CD14-positive monocyte (primary cell): ENCODE results near the gene CACNA1D. TPM values are rescaled to one million over a fixed set of nuclear protein-coding genes. Genes with fewer than 3 reads are reported as not detected.

ENCODE experiments used
- DNase-seq, 3 donors: peaks; one replicate each; pipeline ENCODE4 v3.0.0-alpha.2; 2011 to 2022
- H2AFZ ChIP-seq: 2 replicates; pipeline ENCODE4 v1.6.0; 2012; ENCODE audit warnings: mild to moderate bottlenecking, low read depth, low read length, inconsistent platforms; ENCODE audit not compliant: insufficient read depth, poor library complexity, severe bottlenecking
- H3K27ac ChIP-seq, 2 donors: 1 replicate in 1 of 2; 2 replicates in 1 of 2; pipeline ENCODE4 v1.5.1; 2012 to 2013; ENCODE audit warnings: low read length in 2 of 2, control low read depth in 1 of 2, inconsistent platforms in 1 of 2, low read depth in 1 of 2, mild to moderate bottlenecking in 1 of 2
- H3K27me3 ChIP-seq, 2 donors: one replicate each; pipeline versions ENCODE4 v1.6.0 to v1.6.1; 2011 to 2013; ENCODE audit warnings: low read length in 2 of 2; ENCODE audit not compliant: control insufficient read depth in 2 of 2, insufficient read depth in 2 of 2
- H3K36me3 ChIP-seq, 2 donors: replicated peaks in 1 of 2; 1 replicate in 1 of 2; 2 replicates in 1 of 2; pipeline versions ENCODE4 v1.5.1 to v1.6.1; 2012 to 2013; ENCODE audit warnings: low read length in 2 of 2, control low read depth in 1 of 2, inconsistent platforms in 1 of 2, mild to moderate bottlenecking in 1 of 2; ENCODE audit not compliant: insufficient read depth in 2 of 2, control insufficient read depth in 1 of 2
- H3K4me1 ChIP-seq, 2 donors: 1 replicate in 1 of 2; 2 replicates in 1 of 2; pipeline versions ENCODE4 v1.5.1 to v1.6.1; 2012 to 2013; ENCODE audit warnings: low read length in 2 of 2, control low read depth in 1 of 2, inconsistent platforms in 1 of 2, mild to moderate bottlenecking in 1 of 2, moderate library complexity in 1 of 2; ENCODE audit not compliant: insufficient read depth in 2 of 2, control insufficient read depth in 1 of 2
- H3K4me2 ChIP-seq: replicated peaks from 2 replicates; pipeline ENCODE3; 2012; ENCODE audit warnings: low read length, moderate library complexity, mild to moderate bottlenecking; ENCODE audit not compliant: poor library complexity, severe bottlenecking; ENCODE audit errors: extremely low read depth
- H3K4me3 ChIP-seq, 3 experiments: fragments of 200-600 bp in 1 of 3; sonication (generic) in 1 of 3; replicated peaks in 1 of 3; 1 replicate in 2 of 3; 2 replicates in 1 of 3; pipeline ENCODE4 v1.5.1; 2011 to 2013; ENCODE audit warnings: low read length in 3 of 3, mild to moderate bottlenecking in 3 of 3, control low read depth in 2 of 3, low read depth in 2 of 3, inconsistent platforms in 1 of 3, moderate library complexity in 1 of 3
- H3K79me2 ChIP-seq: 2 replicates; pipeline ENCODE4 v1.6.0; 2012; ENCODE audit warnings: mild to moderate bottlenecking, control low read depth, inconsistent platforms, low read length, moderate library complexity; ENCODE audit not compliant: insufficient read depth
- H3K9ac ChIP-seq: 2 replicates; pipeline ENCODE4 v1.6.0; 2017; ENCODE audit warnings: low read length, mild to moderate bottlenecking; ENCODE audit not compliant: insufficient read depth, poor library complexity, severe bottlenecking
- H3K9me3 ChIP-seq, 2 donors: replicated peaks in 1 of 2; 1 replicate in 1 of 2; 2 replicates in 1 of 2; pipeline versions ENCODE4 v1.5.1 to v1.6.1; 2012 to 2013; ENCODE audit warnings: low read length in 2 of 2, control low read depth in 1 of 2; ENCODE audit not compliant: control insufficient read depth in 1 of 2, insufficient read depth in 1 of 2
- H4K20me1 ChIP-seq: 2 replicates; pipeline ENCODE4 v1.6.0; 2012; ENCODE audit warnings: mild to moderate bottlenecking, low read length, control low read depth, moderate library complexity; ENCODE audit not compliant: insufficient read depth
- H3K27ac Mint-ChIP-seq, 7 donors: one replicate each; pipeline ENCODE4 v1.8.0; 2020; ENCODE audit warnings: mild to moderate bottlenecking in 7 of 7, mixed read lengths in 7 of 7, moderate library complexity in 6 of 7, inconsistent platforms in 2 of 7
- H3K27me3 Mint-ChIP-seq, 3 donors: one replicate each; pipeline ENCODE4 v1.8.0; 2021 to 2022; ENCODE audit warnings: low read depth in 3 of 3, mild to moderate bottlenecking in 3 of 3, mixed read lengths in 3 of 3, moderate library complexity in 3 of 3, inconsistent platforms in 1 of 3
- H3K36me3 Mint-ChIP-seq, 2 donors: one replicate each; pipeline ENCODE4 v1.8.0; 2020; ENCODE audit warnings: mixed read lengths in 2 of 2, inconsistent platforms in 1 of 2, mild to moderate bottlenecking in 1 of 2
- H3K4me1 Mint-ChIP-seq: one replicate; pipeline ENCODE4 v1.8.0; 2020; ENCODE audit warnings: mild to moderate bottlenecking, mixed read lengths
- H3K4me3 Mint-ChIP-seq, 2 donors: one replicate each; pipeline ENCODE4 v1.8.0; 2020; ENCODE audit warnings: mild to moderate bottlenecking in 2 of 2, mixed read lengths in 2 of 2, moderate library complexity in 1 of 2
- H3K9me3 Mint-ChIP-seq, 7 donors: one replicate each; pipeline ENCODE4 v1.8.0; 2020 to 2022; ENCODE audit warnings: mixed read lengths in 7 of 7, mild to moderate bottlenecking in 6 of 7, moderate library complexity in 6 of 7, inconsistent platforms in 2 of 7
- WGBS: methylation state at CpG from one replicate; pipeline ENCODE4 v1.1.5; 2013; ENCODE audit warnings: missing lambda C conversion rate; ENCODE audit not compliant: insufficient coverage; 5-methylcytosine and 5-hydroxymethylcytosine counted together
- intact Hi-C, 2 donors: fragments of 100-400 bp; cut with micrococcal nuclease; formaldehyde crosslinking; loops; one replicate each; pipeline versions ENCODE4 v1.15.0 to v1.15.1; 2023
- polyA plus RNA-seq, 3 donors: library from polyadenylated mRNA; depleted of rRNA in 1 of 3; unstranded in 2 of 3; stranded (reverse) in 1 of 3; fragments of 300-500 nt in 2 of 3; fragments of >200 nt in 1 of 3; fragmentation: Illumina TruSeq in 2 of 3; gene quantifications; 1 replicate in 2 of 3; 2 replicates in 1 of 3; pipeline ENCODE4 v1.2.3, GENCODE V29; 2012 to 2021
- TF ChIP-seq, protein P1 (sequence below): fragments of 200-600 bp; IDR thresholded peaks from one replicate; pipeline ENCODE4 v1.8.0; 2022; ENCODE audit warnings: antibody characterized with exemption, mild to moderate bottlenecking

The CACNA1D gene
- polyA plus RNA-seq, 3 donors, result 0.29 to 1.2 (median 0.98) TPM

DNA sequence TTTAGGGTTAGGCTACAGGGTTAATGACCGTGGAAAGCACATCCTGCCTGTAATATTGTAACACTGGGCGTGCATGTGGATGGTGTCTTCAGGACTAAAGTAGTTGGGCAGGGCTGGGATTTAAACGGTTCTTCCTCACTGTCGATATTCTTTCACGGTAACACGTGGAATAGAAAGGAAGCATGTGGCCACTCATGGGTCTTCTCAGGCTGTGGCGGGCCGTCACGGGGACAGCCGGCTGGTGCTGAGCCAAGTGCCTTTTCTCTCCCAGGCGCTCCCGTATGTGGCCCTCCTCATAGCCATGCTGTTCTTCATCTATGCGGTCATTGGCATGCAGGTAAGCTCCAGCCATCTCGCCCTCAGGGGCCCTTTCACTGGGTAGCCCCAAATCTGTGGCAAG lies 278.2 kb downstream of the CACNA1D start:
- Histone ChIP-seq H3K27ac (no peak overlapping the region), H4K20me1 (no peaks in the 10 kb centered on the region), H2AFZ (no peak overlapping the region), H3K9me3 (no peaks in the 10 kb centered on the region), H3K4me3 (no peak overlapping the region), H3K79me2 (no peaks in the 10 kb centered on the region), H3K4me2 (no peak overlapping the region), H3K27me3 (no peaks in the 10 kb centered on the region), H3K9ac (no peak overlapping the region), H3K4me1 (no peaks in the 10 kb centered on the region), H3K36me3 (no peaks in the 10 kb centered on the region)
- Mint-ChIP-seq H3K4me1 (peaks cover 2% of the 10 kb centered on the region), H3K27ac (no peak overlapping the region), H3K4me3 (no peak overlapping the region), H3K27me3 (peaks cover 5 to 16% (median 11%) of the 10 kb centered on the region in 3 donors), H3K9me3 (no peaks in the 10 kb centered on the region), H3K36me3 (no peaks in the 10 kb centered on the region)
- DNase-seq, result no peak
- intact Hi-C loops, result loop anchor here in 1 of 2 donors (5.0 kb wide), 1 partner anchor 50 kb away; no protein-coding TSS in a partner anchor
- 97% methylated on average over 14 of the region's 14 CpGs for WGBS
- TF ChIP-seq, protein P1, sequence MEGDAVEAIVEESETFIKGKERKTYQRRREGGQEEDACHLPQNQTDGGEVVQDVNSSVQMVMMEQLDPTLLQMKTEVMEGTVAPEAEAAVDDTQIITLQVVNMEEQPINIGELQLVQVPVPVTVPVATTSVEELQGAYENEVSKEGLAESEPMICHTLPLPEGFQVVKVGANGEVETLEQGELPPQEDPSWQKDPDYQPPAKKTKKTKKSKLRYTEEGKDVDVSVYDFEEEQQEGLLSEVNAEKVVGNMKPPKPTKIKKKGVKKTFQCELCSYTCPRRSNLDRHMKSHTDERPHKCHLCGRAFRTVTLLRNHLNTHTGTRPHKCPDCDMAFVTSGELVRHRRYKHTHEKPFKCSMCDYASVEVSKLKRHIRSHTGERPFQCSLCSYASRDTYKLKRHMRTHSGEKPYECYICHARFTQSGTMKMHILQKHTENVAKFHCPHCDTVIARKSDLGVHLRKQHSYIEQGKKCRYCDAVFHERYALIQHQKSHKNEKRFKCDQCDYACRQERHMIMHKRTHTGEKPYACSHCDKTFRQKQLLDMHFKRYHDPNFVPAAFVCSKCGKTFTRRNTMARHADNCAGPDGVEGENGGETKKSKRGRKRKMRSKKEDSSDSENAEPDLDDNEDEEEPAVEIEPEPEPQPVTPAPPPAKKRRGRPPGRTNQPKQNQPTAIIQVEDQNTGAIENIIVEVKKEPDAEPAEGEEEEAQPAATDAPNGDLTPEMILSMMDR, result no peak

DNA sequence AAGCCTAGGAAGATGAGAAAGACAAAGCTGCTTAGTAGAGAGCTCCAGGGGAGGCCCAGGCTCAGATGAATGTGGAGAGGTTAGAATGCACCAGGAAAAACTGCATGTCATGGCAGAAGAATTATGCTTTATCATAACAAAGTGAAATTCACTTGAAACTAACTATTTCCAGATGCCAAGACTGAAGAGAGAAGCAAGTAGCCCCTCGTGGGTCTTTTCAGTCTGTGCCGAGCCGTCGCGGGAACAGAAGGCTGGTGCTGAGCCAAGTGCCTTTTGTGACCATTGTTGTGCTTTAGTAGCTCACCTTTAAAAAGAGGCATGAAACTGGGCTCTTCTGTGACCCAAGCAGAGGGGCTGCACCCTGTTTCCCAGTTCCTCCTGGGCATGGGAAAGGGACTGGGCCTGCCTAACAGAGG lies 278.6 kb downstream of the CACNA1D start:
- Histone ChIP-seq H3K9ac (no peak overlapping the region), H3K27ac (no peak overlapping the region), H4K20me1 (no peaks in the 10 kb centered on the region), H3K36me3 (no peaks in the 10 kb centered on the region), H2AFZ (no peak overlapping the region), H3K4me2 (no peak overlapping the region), H3K27me3 (no peaks in the 10 kb centered on the region), H3K79me2 (no peaks in the 10 kb centered on the region), H3K4me3 (no peak overlapping the region), H3K4me1 (no peaks in the 10 kb centered on the region), H3K9me3 (no peaks in the 10 kb centered on the region)
- no peak for DNase-seq
- WGBS, result 86% methylated on average over 5 of the region's 5 CpGs
- H3K4me1 Mint-ChIP-seq, result peaks cover 2% of the 10 kb centered on the region
- peaks cover 5 to 16% (median 11%) of the 10 kb centered on the region in 3 donors for H3K27me3 Mint-ChIP-seq
- intact Hi-C loops, result loop anchor here in 1 of 2 donors (5.0 kb wide), 1 partner anchor 51 kb away; no protein-coding TSS in a partner anchor
- no peak overlapping the region for H3K4me3 Mint-ChIP-seq
- no peaks in the 10 kb centered on the region for H3K36me3 Mint-ChIP-seq
- TF ChIP-seq, protein P1, result no peak
- H3K27ac Mint-ChIP-seq, result no peak overlapping the region
- no peaks in the 10 kb centered on the region for H3K9me3 Mint-ChIP-seq
